Activated CD4-positive, CD25-positive, alpha-beta regulatory T cell treated with anti-CD3 and anti-CD28 coated beads, Interleukin-2, amount 50 U/mL, for 24 hours (primary cell): ENCODE results near the gene DNM1L.
A peak's percentile ranks its signal among the peaks of the same experiment; 100 is the strongest.

Source experiments
- ATAC-seq, 2 donors: fragments of 150-1000 bp; cut with Tn5 transposase; one replicate each; pipeline ENCODE4 v1.10.0; 2021; ENCODE audit warnings: mild to moderate bottlenecking in 1 of 2, moderate library complexity in 1 of 2

The DNM1L gene

DNA sequence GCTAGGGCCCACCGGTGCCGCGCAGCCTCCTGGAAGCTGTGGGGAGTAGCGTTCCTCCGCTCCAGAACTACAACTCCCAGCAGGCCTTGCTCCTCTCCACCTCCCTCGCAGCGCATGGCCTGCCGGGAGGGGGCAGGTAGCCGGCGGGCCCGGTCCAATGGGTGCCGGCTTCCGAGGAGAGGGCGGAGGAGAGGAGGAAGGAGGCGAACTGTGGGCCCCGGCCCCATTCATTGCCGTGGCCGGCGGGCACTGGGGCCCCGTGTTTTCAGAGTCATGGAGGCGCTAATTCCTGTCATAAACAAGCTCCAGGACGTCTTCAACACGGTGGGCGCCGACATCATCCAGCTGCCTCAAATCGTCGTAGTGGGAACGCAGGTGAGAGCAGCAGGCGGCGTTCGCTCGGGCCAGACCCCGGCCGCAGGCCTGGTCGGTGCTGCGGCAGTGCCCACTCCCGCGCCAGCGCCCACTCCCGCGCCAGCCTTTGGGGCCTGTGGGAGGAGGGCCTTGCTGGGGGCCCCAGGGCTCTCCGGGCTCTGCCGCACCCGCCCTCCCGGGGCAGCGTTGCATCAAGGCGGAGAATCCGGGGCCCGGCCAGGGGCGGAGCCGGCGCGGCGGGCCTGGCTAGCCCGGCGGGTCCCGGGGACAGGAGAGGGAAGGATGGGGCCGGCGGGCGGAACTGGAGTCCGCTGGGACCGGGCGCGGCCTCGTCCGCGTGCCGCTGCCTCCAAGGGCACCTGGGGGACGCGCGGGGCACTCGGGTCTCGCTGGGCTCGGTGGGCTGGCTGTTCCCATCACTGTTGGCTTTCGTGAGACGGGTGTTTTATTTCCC lies at the start of gene DNM1L:
DNM1L (plus strand) TSS at position 211 of the 829 bp plus-strand sequence; CDS start at position 274, 63 bp downstream.
- peak; percentile 99 for ATAC-seq

- ATAC-seq: no peak
Measured at GRCh38 chr12:32641287-32641901, 37.7 kb upstream of the DNM1L start.

DNA sequence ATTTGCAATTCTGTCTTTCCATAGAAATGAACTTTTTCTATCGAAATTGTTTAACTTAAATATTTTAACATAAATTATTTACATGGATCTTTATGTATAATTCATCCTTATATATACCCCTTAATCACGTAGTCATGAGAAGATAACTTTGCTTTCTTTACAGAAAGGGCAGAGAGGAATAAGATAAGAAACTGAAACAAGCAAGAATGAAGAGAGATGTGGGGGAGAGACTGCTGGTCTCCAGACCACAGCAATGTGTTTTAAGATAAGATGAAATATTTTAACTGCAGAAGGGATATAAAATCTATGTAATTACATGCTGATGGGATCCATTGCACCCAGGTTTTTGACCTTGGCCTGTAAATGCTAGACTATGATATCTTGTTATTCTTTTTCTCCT lies 34.7 kb upstream of the DNM1L start:
- ATAC-seq: no peak

- no peak for ATAC-seq
Measured at GRCh38 chr12:32647275-32647674, 31.8 kb upstream of the DNM1L start.

- ATAC-seq: no peak
Measured at GRCh38 chr12:32650508-32650907, 28.6 kb upstream of the DNM1L start.

DNA sequence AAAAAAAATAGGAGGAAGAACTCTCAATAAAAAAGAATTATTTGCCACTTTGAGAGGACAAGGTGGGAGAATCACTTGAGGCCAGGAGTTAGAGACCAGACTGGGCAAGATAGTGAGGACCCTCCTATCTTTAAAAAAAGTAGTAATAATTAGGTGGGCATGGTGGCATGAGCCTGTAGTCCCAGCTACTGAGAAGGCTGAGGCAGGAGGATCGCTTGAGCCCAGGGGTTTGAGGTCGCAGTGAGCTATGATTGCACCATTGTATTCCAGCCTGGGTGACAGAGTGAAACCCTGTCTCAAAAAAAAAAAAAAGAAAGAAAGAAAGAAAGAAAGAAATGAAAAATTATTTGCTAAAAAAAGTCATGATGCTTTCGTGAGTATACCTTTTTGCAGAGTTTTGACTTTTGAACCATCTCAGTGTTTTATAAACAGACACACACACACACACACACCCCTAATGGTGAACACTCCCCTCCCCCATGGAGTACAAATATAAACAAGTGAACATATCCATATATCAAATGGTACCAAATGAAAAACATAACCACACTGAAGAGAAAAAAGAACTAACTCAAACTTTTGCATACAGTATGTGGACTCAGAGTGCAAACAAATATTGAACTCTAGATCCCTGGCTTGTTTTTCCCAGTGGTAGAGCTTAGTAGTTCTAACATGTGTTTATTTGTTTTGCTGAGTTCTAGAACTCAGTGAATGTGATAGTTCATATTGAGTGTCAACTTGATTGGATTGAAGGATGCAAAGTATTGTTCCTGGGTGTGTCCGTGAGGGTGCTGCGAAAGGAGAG lies 27.7 kb upstream of the DNM1L start:
- no peak for ATAC-seq

DNA sequence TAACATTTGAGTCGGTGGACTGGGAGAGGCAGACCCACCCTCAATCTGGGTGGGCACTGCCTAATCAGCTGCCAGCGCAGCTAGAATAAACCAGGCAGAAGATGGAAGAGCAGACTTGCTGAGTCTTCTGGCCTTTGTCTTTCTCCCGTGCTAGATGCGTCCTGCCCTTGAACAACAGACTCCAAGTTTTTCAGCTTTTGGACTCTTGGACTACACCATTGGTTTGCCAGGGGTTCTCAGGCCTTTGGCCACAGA lies 27.2 kb upstream of the DNM1L start:
- ATAC-seq: no peak

DNA sequence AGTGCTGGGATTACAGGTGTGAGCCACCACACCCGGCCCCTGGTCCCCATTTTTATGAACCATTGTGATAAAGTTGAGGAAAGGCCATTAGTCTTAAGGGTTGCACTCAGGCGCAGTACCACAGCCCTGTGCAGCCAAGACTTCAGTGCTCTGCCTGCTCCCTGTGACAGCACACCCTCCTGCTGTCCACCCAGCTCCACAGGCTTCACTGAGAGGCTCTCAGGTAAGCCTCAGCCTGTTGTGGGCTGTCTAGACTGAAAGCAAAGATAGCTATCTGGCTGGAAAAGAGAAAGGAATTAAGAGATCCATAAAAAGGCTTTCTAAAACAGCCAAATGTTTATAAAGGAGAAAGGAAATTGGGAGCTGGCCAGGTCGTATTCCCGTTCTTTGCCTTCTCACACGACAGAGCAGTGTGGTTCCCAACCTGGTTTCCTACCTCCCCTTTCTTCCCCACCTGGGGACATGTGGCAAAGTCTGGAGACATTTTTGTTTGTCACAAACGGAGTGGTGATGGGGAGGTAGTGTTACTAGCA lies 19.1 kb upstream of the DNM1L start:
- ATAC-seq: no peak

DNA sequence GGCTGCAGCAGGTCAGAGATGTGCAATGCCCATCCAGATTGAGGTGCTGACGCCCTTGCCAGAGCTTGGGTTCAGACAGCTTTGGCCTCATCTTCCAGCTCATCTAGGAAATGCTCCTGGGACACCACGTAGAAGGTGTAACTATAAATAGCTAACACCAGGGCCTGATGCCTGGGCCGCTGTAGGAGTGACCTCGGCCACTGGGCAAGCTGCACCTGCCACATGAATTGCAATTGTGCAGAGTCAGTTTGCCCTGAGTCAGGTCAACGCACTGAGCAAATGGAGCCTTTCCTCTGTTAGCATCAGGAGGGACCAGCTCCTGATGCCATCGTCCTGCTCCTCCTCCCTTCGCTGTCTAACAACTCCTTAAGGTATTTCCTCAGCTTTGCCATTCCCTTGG lies 17.4 kb upstream of the DNM1L start:
- no peak for ATAC-seq

DNA sequence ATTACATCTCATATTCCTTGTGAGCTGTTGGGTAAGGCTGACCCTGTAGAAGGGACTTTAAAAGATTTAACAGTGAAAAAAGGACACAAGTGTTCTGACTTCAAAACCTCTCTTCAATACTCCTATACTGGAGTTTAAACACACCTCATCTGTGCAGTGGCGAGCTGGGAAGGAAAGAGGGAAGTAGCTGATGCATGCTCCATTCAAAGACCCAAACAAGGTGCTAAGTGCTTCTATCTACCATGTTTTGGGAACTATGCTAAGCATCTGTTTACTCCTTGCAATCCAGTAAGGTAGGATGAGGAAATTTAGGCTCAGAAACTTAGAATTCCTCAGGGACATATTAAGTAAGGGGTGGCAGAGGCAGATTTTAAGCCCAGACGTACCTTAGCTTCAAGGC lies 16.4 kb upstream of the DNM1L start:
- no peak for ATAC-seq

DNA sequence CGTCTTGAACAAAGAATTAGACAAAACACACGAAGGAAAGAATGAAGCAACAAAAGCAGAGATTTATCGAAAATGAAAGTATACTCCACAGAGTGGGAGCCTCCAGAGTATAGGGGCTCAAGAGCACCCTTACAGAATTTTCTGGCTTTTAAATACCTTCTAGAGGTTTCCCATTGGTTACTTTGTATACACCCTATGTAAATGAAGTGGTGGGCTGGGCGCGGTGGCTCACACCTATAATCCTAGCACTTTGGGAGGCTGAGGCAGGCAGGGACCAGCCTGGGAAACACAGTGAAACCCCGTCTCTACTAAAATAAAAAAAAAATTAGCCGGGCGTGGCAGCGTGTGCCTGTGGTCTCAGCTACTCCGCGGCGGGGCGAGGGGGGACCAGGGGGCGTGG lies 13.1 kb upstream of the DNM1L start:
- no peak for ATAC-seq

DNA sequence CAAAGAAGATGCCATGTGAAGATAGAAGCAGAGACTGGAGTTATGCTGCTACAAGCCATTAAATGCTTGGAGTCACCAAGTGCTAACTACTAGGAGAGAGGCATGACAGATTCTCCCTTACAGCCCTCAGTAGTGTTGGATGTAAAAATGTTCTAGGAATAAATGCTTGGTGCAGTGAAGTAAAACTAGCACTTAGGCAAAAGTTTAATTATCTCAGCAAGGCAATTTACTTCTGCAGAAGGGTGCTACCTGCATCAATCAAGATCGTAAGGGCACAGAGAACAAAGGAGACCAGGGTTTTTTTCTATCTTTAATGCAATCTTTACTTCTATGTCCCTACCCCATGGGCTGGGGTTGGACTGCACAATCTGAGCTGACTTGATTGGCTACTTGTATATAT lies 9.5 kb upstream of the DNM1L start:
- ATAC-seq: no peak

GRCh38 chr12:32671930-32672780 lies 6.9 kb upstream of the DNM1L start:
- ATAC-seq: no peak

- ATAC-seq: no peak
Measured at GRCh38 chr12:32679920-32680237, 778 bp downstream of the DNM1L start.

DNA sequence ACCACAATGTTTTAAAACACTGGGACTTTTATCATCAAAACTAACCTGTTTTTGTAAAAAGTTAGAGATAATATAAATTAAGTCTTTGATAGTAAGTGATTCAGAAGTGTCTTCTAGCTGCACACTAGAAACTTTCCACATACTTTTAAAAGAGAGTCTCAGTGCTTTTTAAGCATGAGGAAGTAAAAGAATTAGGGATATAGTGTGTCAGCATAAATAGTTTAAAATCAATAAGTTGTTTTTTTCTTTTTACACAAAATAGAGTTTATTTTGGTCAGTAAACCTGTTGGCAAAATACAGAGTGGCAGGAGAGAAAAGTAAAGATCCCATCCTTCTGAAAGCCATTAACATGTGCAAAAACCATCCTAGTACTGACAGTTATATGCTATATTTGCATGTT lies 1.7 kb downstream of the DNM1L start:
- ATAC-seq: no peak

DNA sequence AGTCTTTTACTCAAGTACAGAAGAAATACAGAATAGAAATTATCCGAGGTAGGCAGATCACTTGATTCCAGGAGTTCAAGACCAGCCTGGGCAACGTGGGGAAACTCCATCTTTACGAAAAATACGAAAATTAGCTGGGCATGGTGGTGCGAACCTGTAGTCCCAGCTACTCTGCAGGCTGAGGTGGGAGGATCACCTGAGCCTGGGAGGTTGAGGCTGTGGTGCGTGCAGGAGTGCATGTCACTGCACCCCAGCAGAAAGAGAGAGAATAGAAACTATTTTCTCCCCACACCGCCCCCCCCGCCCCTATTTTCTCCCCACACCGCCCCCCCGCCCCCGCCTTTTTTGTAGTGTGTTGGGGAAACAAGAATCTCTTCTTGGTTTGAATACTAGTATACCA lies 2.2 kb downstream of the DNM1L start:
- ATAC-seq: no peak

GRCh38 chr12:32686340-32686739 lies 7.2 kb downstream of the DNM1L start:
- ATAC-seq: peak in 1 of 2 donors; percentile 55

GRCh38 chr12:32688786-32689185 lies 9.7 kb downstream of the DNM1L start:
- ATAC-seq: no peak

GRCh38 chr12:32690927-32691326 lies 11.8 kb downstream of the DNM1L start:
- no peak for ATAC-seq

GRCh38 chr12:32692358-32692757 lies 13.3 kb downstream of the DNM1L start:
- ATAC-seq: peak; percentile 33 to 35

- no peak for ATAC-seq
Measured at GRCh38 chr12:32693036-32693435, 13.9 kb downstream of the DNM1L start.

GRCh38 chr12:32695787-32696186 lies 16.7 kb downstream of the DNM1L start:
- ATAC-seq: no peak

GRCh38 chr12:32697445-32697844 lies 18.3 kb downstream of the DNM1L start:
- no peak for ATAC-seq
